Hepatocyte (in vitro differentiated cells): ENCODE results near the gene TNN. TPM values are rescaled to one million over a fixed set of nuclear protein-coding genes. Genes with fewer than 3 reads are reported as not detected.

Experiments used
- DNase-seq: peaks from one replicate; pipeline ENCODE4 v3.0.0-alpha.2; 2016; ENCODE audit warnings: low spot score
- H2AFZ ChIP-seq: fragments of 200-600 bp; sonication (generic); 2 replicates; pipeline ENCODE4 v1.6.0; 2016; ENCODE audit warnings: antibody characterized with exemption, mild to moderate bottlenecking
- H3K27ac ChIP-seq: fragments of 200-600 bp; sonication (generic); 2 replicates; pipeline ENCODE4 v1.5.1; 2016; ENCODE audit warnings: mild to moderate bottlenecking
- H3K27me3 ChIP-seq: fragments of 200-600 bp; sonication (generic); 2 replicates; pipeline ENCODE4 v1.6.1; 2016
- H3K36me3 ChIP-seq: fragments of 200-600 bp; sonication (generic); replicated peaks from 2 replicates; pipeline ENCODE4 v1.5.1; 2016; ENCODE audit warnings: low read depth; ENCODE audit not compliant: insufficient read depth
- H3K4me1 ChIP-seq: fragments of 200-600 bp; sonication (generic); 2 replicates; pipeline ENCODE4 v1.5.1; 2016; ENCODE audit warnings: mild to moderate bottlenecking, moderate library complexity; ENCODE audit not compliant: insufficient read depth
- H3K4me2 ChIP-seq: fragments of 200-600 bp; sonication (generic); 2 replicates; pipeline ENCODE4 v1.6.0; 2016
- H3K4me3 ChIP-seq: fragments of 200-600 bp; sonication (generic); 2 replicates; pipeline ENCODE4 v1.5.1; 2016; ENCODE audit warnings: mild to moderate bottlenecking
- H3K79me2 ChIP-seq: fragments of 200-600 bp; sonication (generic); 2 replicates; pipeline ENCODE4 v1.6.0; 2017; ENCODE audit warnings: mild to moderate bottlenecking
- H3K9me2 ChIP-seq: fragments of 200-600 bp; sonication (generic); replicated peaks from 2 replicates; pipeline ENCODE4 v1.6.0; 2017; ENCODE audit warnings: mild to moderate bottlenecking; ENCODE audit not compliant: insufficient read depth
- H3K9me3 ChIP-seq: fragments of 200-600 bp; sonication (generic); 2 replicates; pipeline ENCODE4 v1.5.1; 2016; ENCODE audit warnings: low read depth, mild to moderate bottlenecking
- H4K20me1 ChIP-seq: fragments of 200-600 bp; sonication (generic); 2 replicates; pipeline ENCODE4 v1.6.0; 2016; ENCODE audit warnings: mild to moderate bottlenecking; ENCODE audit not compliant: insufficient read depth, poor library complexity, severe bottlenecking
- CTCF ChIP-seq: fragments of 200-600 bp; sonication (generic); IDR thresholded peaks from 2 replicates; pipeline ENCODE4 v1.5.1; 2016; ENCODE audit warnings: antibody characterized with exemption, mild to moderate bottlenecking; ENCODE audit not compliant: poor library complexity
- EZH2 ChIP-seq: fragments of 200-600 bp; sonication (generic); IDR thresholded peaks from 2 replicates; pipeline ENCODE4 v1.6.1; 2016; ENCODE audit warnings: antibody characterized with exemption, mild to moderate bottlenecking, borderline replicate concordance
- EZH2phosphoT487 ChIP-seq: fragments of 200-600 bp; sonication (generic); IDR thresholded peaks from one replicate; pipeline ENCODE4 v1.6.1; 2018; ENCODE audit warnings: antibody characterized with exemption, mild to moderate bottlenecking, low read depth, moderate library complexity; ENCODE audit not compliant: unreplicated experiment, severe bottlenecking
- WGBS: methylation state at CpG from one replicate; pipeline ENCODE4 v1.1.6; 2016; ENCODE audit warnings: low lambda C conversion rate; ENCODE audit errors: missing lambda C conversion rate; 5-methylcytosine and 5-hydroxymethylcytosine counted together
- polyA plus RNA-seq: library from polyadenylated mRNA; unstranded; fragments of >200 nt; fragmentation: Nextera tagmentation; extraction: Ambion mirVana; gene quantifications from 2 replicates; pipeline ENCODE4 v1.2.1, GENCODE V29; 2016
- total RNA-seq: library from RNA; depleted of rRNA; stranded (reverse); fragments of >200 nt; gene quantifications from 2 replicates; pipeline ENCODE4 v1.2.3, GENCODE V29; 2014

Gene TNN
- total and polyA plus RNA-seq, 2 experiments from 2014 or later: 0.33 to 0.51 TPM

GRCh38 chr1:175192630-175193526, 125.2 kb downstream of the TNN start, which contains the start of gene KIAA0040:
TSS of gene KIAA0040 (minus strand) at chr1:175192776. CDS start at chr1:175161013, 31,763 bp downstream.
- Histone ChIP-seq H3K79me2 (peaks cover 9% of the 10 kb centered on the region), H3K4me3 (peak within 1 kb of the TSS; percentile 68), H3K27ac (peak within 1 kb of the TSS; percentile 87), H3K4me2 (peak within 1 kb of the TSS; percentile 88), H3K27me3 (no peaks in the 10 kb centered on the region), H4K20me1 (no peaks in the 10 kb centered on the region), H2AFZ (peak within 1 kb of the TSS; percentile 81), H3K9me3 (no peaks in the 10 kb centered on the region), H3K36me3 (no peaks in the 10 kb centered on the region), H3K9me2 (no peaks in the 10 kb centered on the region), H3K4me1 (no peaks in the 10 kb centered on the region)
- WGBS: 2% methylated on average over 24 of the region's 62 CpGs
- peak; percentile 89 for DNase-seq
- TF ChIP-seq CTCF (peak; percentile 3), EZH2 (no peak)

- no peaks in the 10 kb centered on the region for H3K36me3 ChIP-seq
- peak overlapping the region; percentile 88 for H3K4me2 ChIP-seq
- TF ChIP-seq EZH2phosphoT487 (no peak), EZH2 (no peak), CTCF (no peak)
- no peaks in the 10 kb centered on the region for H3K9me2 ChIP-seq
- H3K4me3 ChIP-seq: peak overlapping the region; percentile 68
- no peaks in the 10 kb centered on the region for H3K27me3 ChIP-seq
- no peaks in the 10 kb centered on the region for H3K4me1 ChIP-seq
- DNase-seq: no peak
- no peaks in the 10 kb centered on the region for H4K20me1 ChIP-seq
- WGBS: 59% methylated on average over 4 of the region's 4 CpGs
- no peaks in the 10 kb centered on the region for H3K9me3 ChIP-seq
- H2AFZ ChIP-seq: peak overlapping the region; percentile 81
- H3K79me2 ChIP-seq: peaks cover 9% of the 10 kb centered on the region
- peak overlapping the region; percentile 87 for H3K27ac ChIP-seq
Measured at GRCh38 chr1:175193527-175193910, 125.9 kb downstream of the TNN start.

GRCh38 chr1:175195281-175195680, 127.6 kb downstream of the TNN start:
- H2AFZ ChIP-seq: no peak overlapping the region
- no peaks in the 10 kb centered on the region for H4K20me1 ChIP-seq
- no peaks in the 10 kb centered on the region for H3K36me3 ChIP-seq
- 0% methylated on average over 1 of the region's 1 CpG for WGBS
- H3K9me2 ChIP-seq: no peaks in the 10 kb centered on the region
- no peak for TF ChIP-seq EZH2phosphoT487
- TF ChIP-seq EZH2: no peak
- TF ChIP-seq CTCF: no peak
- DNase-seq: no peak
- no peak overlapping the region for H3K4me3 ChIP-seq
- no peaks in the 10 kb centered on the region for H3K27me3 ChIP-seq
- H3K79me2 ChIP-seq: peaks cover 7% of the 10 kb centered on the region
- no peak overlapping the region for H3K27ac ChIP-seq
- H3K4me1 ChIP-seq: peaks cover 2% of the 10 kb centered on the region
- H3K9me3 ChIP-seq: no peaks in the 10 kb centered on the region
- no peak overlapping the region for H3K4me2 ChIP-seq
